ENCODE results near the gene SLC45A2. TPM values are rescaled to one million over a fixed set of nuclear protein-coding genes. Genes with fewer than 3 reads are reported as not detected.

Gene SLC45A2
- total and polyA plus RNA-seq, 7 donors = 0.08 to 0.24 TPM; not detected in 5

- H3K4me1 ChIP-seq = no peaks in the 10 kb centered on the region
- H3K9me3 ChIP-seq = no peaks in the 10 kb centered on the region
- intact Hi-C loops (cut with DNase I) = no loop called here
- no peaks in the 10 kb centered on the region for H3K36me3 ChIP-seq (ENCODE audit: insufficient read depth in 1 of 2, low read depth in 1 of 2)
- peaks cover 0 to 5% (median 2%) of the 10 kb centered on the region in 3 donors for H3K27me3 ChIP-seq (ENCODE audit: insufficient read depth in 3 of 3, low read length in 2 of 3)
- H3K4me3 ChIP-seq = no peak overlapping the region
- H3K27ac ChIP-seq = no peak overlapping the region
- 78 to 81% (median 79%) methylated on average over 12 of the region's 12 CpGs for WGBS, 3 donors
- peak in 1 of 2 donors; percentile 38 for DNase-seq
- ATAC-seq = no peak
- TF ChIP-seq CTCF (IDR thresholded peaks at IDR 0.05) = no peak
Observed at GRCh38 chr5:33944543-33945132, 39.9 kb downstream of the SLC45A2 start.

- DNase-seq = no peak
- peaks cover 4% of the 10 kb centered on the region for H3K4me1 ChIP-seq
- H3K27me3 ChIP-seq (ENCODE audit: insufficient read depth in 3 of 3, low read length in 2 of 3) = peaks cover 0 to 38% (median 22%) of the 10 kb centered on the region in 3 donors
- 82 to 84% (median 83%) methylated on average over 5 of the region's 5 CpGs for WGBS, 3 donors
- no peak overlapping the region for H3K4me3 ChIP-seq
- TF ChIP-seq CTCF (IDR thresholded peaks at IDR 0.05) = no peak
- no peak for ATAC-seq
- no peak overlapping the region for H3K27ac ChIP-seq
- intact Hi-C loops (cut with DNase I) = no loop called here
- no peaks in the 10 kb centered on the region for H3K9me3 ChIP-seq
- H3K36me3 ChIP-seq (ENCODE audit: insufficient read depth in 1 of 2, low read depth in 1 of 2) = no peaks in the 10 kb centered on the region
Observed at GRCh38 chr5:33941090-33941489, 43.4 kb downstream of the SLC45A2 start.

GRCh38 chr5:33939556-33940262 lies 44.8 kb downstream of the SLC45A2 start:
- H3K27me3 ChIP-seq (ENCODE audit: insufficient read depth in 3 of 3, low read length in 2 of 3) = peaks cover 0 to 52% (median 27%) of the 10 kb centered on the region in 3 donors
- intact Hi-C loops (cut with DNase I) = no loop called here

GRCh38 chr5:33938881-33939280 lies 45.6 kb downstream of the SLC45A2 start:
- Histone ChIP-seq H3K36me3 (ENCODE audit: insufficient read depth in 1 of 2, low read depth in 1 of 2) (no peaks in the 10 kb centered on the region), H3K9me3 (no peaks in the 10 kb centered on the region), H3K4me3 (no peak overlapping the region), H3K27me3 (ENCODE audit: insufficient read depth in 3 of 3, low read length in 2 of 3) (peaks cover 0 to 59% (median 27%) of the 10 kb centered on the region in 3 donors), H3K27ac (no peak overlapping the region), H3K4me1 (peaks cover 10% of the 10 kb centered on the region)
- 13 to 33% (median 14%) methylated on average over 15 of the region's 15 CpGs for WGBS, 3 donors
- intact Hi-C loops (cut with DNase I) = no loop called here
- ATAC-seq (no peak), DNase-seq (no peak)
- no peak for TF ChIP-seq CTCF (IDR thresholded peaks at IDR 0.05)

More at GRCh38 chr5:33939556-33940262, 44.8 kb downstream of the SLC45A2 start:
- 73 to 82% (median 81%) methylated on average over 8 of the region's 8 CpGs for WGBS, 3 donors
- TF ChIP-seq CTCF (IDR thresholded peaks at IDR 0.05) = no peak
- Histone ChIP-seq H3K36me3 (ENCODE audit: insufficient read depth in 1 of 2, low read depth in 1 of 2) (no peaks in the 10 kb centered on the region), H3K27ac (no peak overlapping the region), H3K9me3 (no peaks in the 10 kb centered on the region), H3K4me3 (no peak overlapping the region), H3K4me1 (peaks cover 10% of the 10 kb centered on the region)
- ATAC-seq (no peak), DNase-seq (no peak)
